Liver (tissue), 9 donors: ENCODE measurements around the gene KCNK3. TPM values are rescaled to one million over a fixed set of nuclear protein-coding genes. Genes with fewer than 3 reads are reported as not detected.

Experiments used
- DNase-seq: peaks from one replicate; pipeline ENCODE4 v3.0.0-alpha.2; 2017; ENCODE audit warnings: low spot score
- H3K27ac ChIP-seq, 2 donors: one replicate each; pipeline ENCODE4 v1.7.0; 2013; ENCODE audit warnings: inconsistent platforms in 2 of 2, low read length in 2 of 2, control low read depth in 1 of 2, low read depth in 1 of 2, mild to moderate bottlenecking in 1 of 2
- H3K27me3 ChIP-seq, 4 donors: one replicate each; pipeline versions ENCODE4 v1.6.1 to v1.7.0; 2013; ENCODE audit warnings: low read length in 3 of 4, inconsistent platforms in 1 of 4, mild to moderate bottlenecking in 1 of 4, moderate library complexity in 1 of 4; ENCODE audit not compliant: control insufficient read depth in 4 of 4, insufficient read depth in 4 of 4
- H3K36me3 ChIP-seq, 4 donors: one replicate each; pipeline versions ENCODE4 v1.6.1 to v1.7.0; 2013; ENCODE audit warnings: low read length in 3 of 4, mild to moderate bottlenecking in 3 of 4, low read depth in 1 of 4, moderate library complexity in 1 of 4; ENCODE audit not compliant: control insufficient read depth in 4 of 4, insufficient read depth in 3 of 4
- H3K4me1 ChIP-seq, 4 donors: one replicate each; pipeline versions ENCODE4 v1.6.1 to v1.7.0; 2013; ENCODE audit warnings: low read length in 3 of 4, mild to moderate bottlenecking in 3 of 4, moderate library complexity in 1 of 4; ENCODE audit not compliant: control insufficient read depth in 4 of 4, insufficient read depth in 4 of 4
- H3K4me3 ChIP-seq, 3 donors: one replicate each; pipeline versions ENCODE4 v1.6.1 to v1.7.0; 2013; ENCODE audit warnings: low read length in 3 of 3, control low read depth in 1 of 3, low read depth in 1 of 3, mild to moderate bottlenecking in 1 of 3
- H3K9ac ChIP-seq, 2 donors: one replicate each; pipeline ENCODE4 v1.7.0; 2013; ENCODE audit warnings: low read length in 2 of 2, mild to moderate bottlenecking in 2 of 2, moderate library complexity in 2 of 2, control low read depth in 1 of 2, low read depth in 1 of 2
- H3K9me3 ChIP-seq, 4 donors: one replicate each; pipeline versions ENCODE4 v1.6.1 to v1.7.0; 2013; ENCODE audit warnings: low read length in 3 of 4; ENCODE audit not compliant: control insufficient read depth in 4 of 4
- EGR1 ChIP-seq, 2 donors: IDR thresholded peaks; 2 replicates each; pipeline ENCODE4 v1.6.1; 2016 to 2018; ENCODE audit warnings: antibody characterized with exemption in 2 of 2, low read depth in 2 of 2
- FOXA1 ChIP-seq: IDR thresholded peaks from 2 replicates; pipeline ENCODE4 v1.6.1; 2016; ENCODE audit warnings: antibody characterized with exemption
- FOXA2 ChIP-seq: IDR thresholded peaks from 2 replicates; pipeline ENCODE4 v1.6.1; 2016; ENCODE audit warnings: antibody characterized with exemption
- GABPA ChIP-seq, 2 donors: IDR thresholded peaks in 1 of 2; conservative IDR thresholded peaks in 1 of 2; 2 replicates each; pipeline ENCODE4 v1.6.1; 2016; ENCODE audit warnings: antibody characterized with exemption in 2 of 2, mild to moderate bottlenecking in 1 of 2, moderate library complexity in 1 of 2
- HNF4A ChIP-seq, 2 donors: conservative IDR thresholded peaks; 2 replicates each; pipeline ENCODE4 v1.6.1; 2016; ENCODE audit warnings: antibody characterized with exemption in 2 of 2, mild to moderate bottlenecking in 2 of 2
- HNF4G ChIP-seq: IDR thresholded peaks from 2 replicates; pipeline ENCODE4 v1.6.1; 2016; ENCODE audit warnings: antibody characterized with exemption
- JUND ChIP-seq, 2 donors: IDR thresholded peaks; 2 replicates each; pipeline ENCODE4 v1.6.1; 2016; ENCODE audit warnings: antibody characterized with exemption in 2 of 2
- NR2F2 ChIP-seq: IDR thresholded peaks from 2 replicates; pipeline ENCODE4 v1.6.1; 2016; ENCODE audit warnings: antibody characterized with exemption
- RAD21 ChIP-seq, 2 donors: IDR thresholded peaks; 2 replicates each; pipeline ENCODE4 v1.6.1; 2016; ENCODE audit warnings: antibody characterized with exemption in 2 of 2, mild to moderate bottlenecking in 2 of 2
- RXRA ChIP-seq, 2 donors: IDR thresholded peaks; 2 replicates each; pipeline ENCODE4 v1.6.1; 2017 to 2018; ENCODE audit warnings: antibody characterized with exemption in 2 of 2, mild to moderate bottlenecking in 1 of 2
- SP1 ChIP-seq: IDR thresholded peaks from 2 replicates; pipeline ENCODE4 v1.6.1; 2018; ENCODE audit warnings: antibody characterized with exemption, mild to moderate bottlenecking
- TAF1 ChIP-seq: conservative IDR thresholded peaks from 2 replicates; pipeline ENCODE4 v1.6.1; 2016; ENCODE audit warnings: antibody characterized with exemption, mild to moderate bottlenecking
- YY1 ChIP-seq: IDR thresholded peaks from 2 replicates; pipeline ENCODE4 v1.6.1; 2016; ENCODE audit warnings: antibody characterized with exemption, mild to moderate bottlenecking
- WGBS: extraction: QIAGEN DNeasy Blood & Tissue Kit; methylation state at CpG from one replicate; pipeline ENCODE4 v1.1.7; 2013; 5-methylcytosine and 5-hydroxymethylcytosine counted together
- polyA plus RNA-seq, 2 donors: library from polyadenylated mRNA; stranded (reverse) in 1 of 2; unstranded in 1 of 2; fragments of 200-250 nt in 1 of 2; fragments of >200 nt in 1 of 2; fragmentation: Nextera tagmentation in 1 of 2; extraction: Ambion mirVana in 1 of 2; gene quantifications; one replicate each; pipeline versions ENCODE4 v1.2.1 to v1.2.3, GENCODE V29; 2013 to 2015
- total RNA-seq, 2 donors: library from RNA; depleted of rRNA; stranded (reverse); fragments of >200 nt; gene quantifications; one replicate each; pipeline ENCODE4 v1.2.3, GENCODE V29; 2014
- TF ChIP-seq, protein P1 (sequence below): IDR thresholded peaks from 2 replicates; pipeline ENCODE4 v1.6.1; 2016; ENCODE audit warnings: antibody characterized with exemption
- TF ChIP-seq, protein P2 (sequence below): IDR thresholded peaks from 2 replicates; pipeline ENCODE4 v1.6.1; 2016; ENCODE audit warnings: antibody characterized with exemption, mild to moderate bottlenecking
- TF ChIP-seq, protein P3 (sequence below): IDR thresholded peaks from 2 replicates; pipeline ENCODE4 v1.6.1; 2016; ENCODE audit warnings: antibody characterized with exemption
- TF ChIP-seq, protein P4 (sequence below): fragments of 150-350 bp; IDR thresholded peaks from 2 replicates; pipeline ENCODE4 v1.5.1; 2017; ENCODE audit warnings: improper control_type of control experiment, low read depth, low read length; ENCODE audit not compliant: missing input control
- donor health status: healthy.
- donor health status: healthy.
- donor health status: healthy.
- donor health status: healthy.
- donor health status: healthy.

Gene KCNK3
- total and polyA plus RNA-seq, 4 donors, result 0.78 to 6.6 (median 2.6) TPM; not detected in 1

DNA sequence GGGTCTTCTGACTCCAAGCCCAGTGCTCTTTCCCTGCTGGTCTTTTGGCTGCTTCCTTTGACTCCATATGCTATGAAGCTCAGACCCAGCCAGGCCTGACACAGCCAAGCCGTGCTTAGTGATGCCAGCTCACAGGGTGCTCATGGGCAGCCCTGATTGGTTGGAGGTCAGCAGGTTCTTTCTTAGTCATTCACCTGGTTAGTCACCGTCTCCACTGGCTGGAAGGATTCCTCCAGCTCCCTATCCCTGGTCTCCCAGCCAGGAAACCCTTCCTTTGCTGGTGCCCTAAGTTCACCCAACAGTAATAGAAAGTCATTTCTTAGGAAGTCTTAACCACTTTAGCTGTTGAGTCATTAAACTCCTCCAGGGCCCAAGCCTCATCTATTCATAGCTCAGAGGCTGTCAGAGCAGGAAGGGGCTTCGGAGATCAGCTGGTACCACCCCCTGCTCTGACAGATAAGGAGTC, 3.9 kb downstream of the KCNK3 start:
- peaks cover 0 to 15% (median 9%) of the 10 kb centered on the region in 4 donors for H3K27me3 ChIP-seq
- peaks cover 2 to 9% (median 5%) of the 10 kb centered on the region in 4 donors for H3K4me1 ChIP-seq
- H3K27ac ChIP-seq, result no peak overlapping the region
- no peaks in the 10 kb centered on the region for H3K9me3 ChIP-seq
- H3K36me3 ChIP-seq, result no peaks in the 10 kb centered on the region
- H3K9ac ChIP-seq, result no peak overlapping the region
- no peak overlapping the region for H3K4me3 ChIP-seq
- TF ChIP-seq SP1 (no peak), FOXA2 (no peak), YY1 (no peak), NR2F2 (no peak), JUND (IDR thresholded peaks at IDR 0.05) (no peak), EGR1 (IDR thresholded peaks at IDR 0.05; ENCODE audit: low read depth in 2 of 2) (no peak), HNF4G (no peak), RXRA (IDR thresholded peaks at IDR 0.05) (no peak), TAF1 (no peak), GABPA (IDR thresholded peaks at IDR 0.05 in 1 of 2, conservative IDR thresholded peaks at IDR 0.05 in 1 of 2) (no peak), RAD21 (IDR thresholded peaks at IDR 0.05) (no peak)
- TF ChIP-seq, protein P1, sequence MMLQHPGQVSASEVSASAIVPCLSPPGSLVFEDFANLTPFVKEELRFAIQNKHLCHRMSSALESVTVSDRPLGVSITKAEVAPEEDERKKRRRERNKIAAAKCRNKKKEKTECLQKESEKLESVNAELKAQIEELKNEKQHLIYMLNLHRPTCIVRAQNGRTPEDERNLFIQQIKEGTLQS, result no peak
- TF ChIP-seq, protein P2, sequence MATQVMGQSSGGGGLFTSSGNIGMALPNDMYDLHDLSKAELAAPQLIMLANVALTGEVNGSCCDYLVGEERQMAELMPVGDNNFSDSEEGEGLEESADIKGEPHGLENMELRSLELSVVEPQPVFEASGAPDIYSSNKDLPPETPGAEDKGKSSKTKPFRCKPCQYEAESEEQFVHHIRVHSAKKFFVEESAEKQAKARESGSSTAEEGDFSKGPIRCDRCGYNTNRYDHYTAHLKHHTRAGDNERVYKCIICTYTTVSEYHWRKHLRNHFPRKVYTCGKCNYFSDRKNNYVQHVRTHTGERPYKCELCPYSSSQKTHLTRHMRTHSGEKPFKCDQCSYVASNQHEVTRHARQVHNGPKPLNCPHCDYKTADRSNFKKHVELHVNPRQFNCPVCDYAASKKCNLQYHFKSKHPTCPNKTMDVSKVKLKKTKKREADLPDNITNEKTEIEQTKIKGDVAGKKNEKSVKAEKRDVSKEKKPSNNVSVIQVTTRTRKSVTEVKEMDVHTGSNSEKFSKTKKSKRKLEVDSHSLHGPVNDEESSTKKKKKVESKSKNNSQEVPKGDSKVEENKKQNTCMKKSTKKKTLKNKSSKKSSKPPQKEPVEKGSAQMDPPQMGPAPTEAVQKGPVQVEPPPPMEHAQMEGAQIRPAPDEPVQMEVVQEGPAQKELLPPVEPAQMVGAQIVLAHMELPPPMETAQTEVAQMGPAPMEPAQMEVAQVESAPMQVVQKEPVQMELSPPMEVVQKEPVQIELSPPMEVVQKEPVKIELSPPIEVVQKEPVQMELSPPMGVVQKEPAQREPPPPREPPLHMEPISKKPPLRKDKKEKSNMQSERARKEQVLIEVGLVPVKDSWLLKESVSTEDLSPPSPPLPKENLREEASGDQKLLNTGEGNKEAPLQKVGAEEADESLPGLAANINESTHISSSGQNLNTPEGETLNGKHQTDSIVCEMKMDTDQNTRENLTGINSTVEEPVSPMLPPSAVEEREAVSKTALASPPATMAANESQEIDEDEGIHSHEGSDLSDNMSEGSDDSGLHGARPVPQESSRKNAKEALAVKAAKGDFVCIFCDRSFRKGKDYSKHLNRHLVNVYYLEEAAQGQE, result no peak
- TF ChIP-seq, protein P3, sequence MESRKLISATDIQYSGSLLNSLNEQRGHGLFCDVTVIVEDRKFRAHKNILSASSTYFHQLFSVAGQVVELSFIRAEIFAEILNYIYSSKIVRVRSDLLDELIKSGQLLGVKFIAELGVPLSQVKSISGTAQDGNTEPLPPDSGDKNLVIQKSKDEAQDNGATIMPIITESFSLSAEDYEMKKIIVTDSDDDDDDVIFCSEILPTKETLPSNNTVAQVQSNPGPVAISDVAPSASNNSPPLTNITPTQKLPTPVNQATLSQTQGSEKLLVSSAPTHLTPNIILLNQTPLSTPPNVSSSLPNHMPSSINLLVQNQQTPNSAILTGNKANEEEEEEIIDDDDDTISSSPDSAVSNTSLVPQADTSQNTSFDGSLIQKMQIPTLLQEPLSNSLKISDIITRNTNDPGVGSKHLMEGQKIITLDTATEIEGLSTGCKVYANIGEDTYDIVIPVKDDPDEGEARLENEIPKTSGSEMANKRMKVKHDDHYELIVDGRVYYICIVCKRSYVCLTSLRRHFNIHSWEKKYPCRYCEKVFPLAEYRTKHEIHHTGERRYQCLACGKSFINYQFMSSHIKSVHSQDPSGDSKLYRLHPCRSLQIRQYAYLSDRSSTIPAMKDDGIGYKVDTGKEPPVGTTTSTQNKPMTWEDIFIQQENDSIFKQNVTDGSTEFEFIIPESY, result no peak
- TF ChIP-seq, protein P4, sequence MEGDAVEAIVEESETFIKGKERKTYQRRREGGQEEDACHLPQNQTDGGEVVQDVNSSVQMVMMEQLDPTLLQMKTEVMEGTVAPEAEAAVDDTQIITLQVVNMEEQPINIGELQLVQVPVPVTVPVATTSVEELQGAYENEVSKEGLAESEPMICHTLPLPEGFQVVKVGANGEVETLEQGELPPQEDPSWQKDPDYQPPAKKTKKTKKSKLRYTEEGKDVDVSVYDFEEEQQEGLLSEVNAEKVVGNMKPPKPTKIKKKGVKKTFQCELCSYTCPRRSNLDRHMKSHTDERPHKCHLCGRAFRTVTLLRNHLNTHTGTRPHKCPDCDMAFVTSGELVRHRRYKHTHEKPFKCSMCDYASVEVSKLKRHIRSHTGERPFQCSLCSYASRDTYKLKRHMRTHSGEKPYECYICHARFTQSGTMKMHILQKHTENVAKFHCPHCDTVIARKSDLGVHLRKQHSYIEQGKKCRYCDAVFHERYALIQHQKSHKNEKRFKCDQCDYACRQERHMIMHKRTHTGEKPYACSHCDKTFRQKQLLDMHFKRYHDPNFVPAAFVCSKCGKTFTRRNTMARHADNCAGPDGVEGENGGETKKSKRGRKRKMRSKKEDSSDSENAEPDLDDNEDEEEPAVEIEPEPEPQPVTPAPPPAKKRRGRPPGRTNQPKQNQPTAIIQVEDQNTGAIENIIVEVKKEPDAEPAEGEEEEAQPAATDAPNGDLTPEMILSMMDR, result no peak
- WGBS, result 41% methylated on average over 3 of the region's 3 CpGs
- DNase-seq, result no peak

DNA sequence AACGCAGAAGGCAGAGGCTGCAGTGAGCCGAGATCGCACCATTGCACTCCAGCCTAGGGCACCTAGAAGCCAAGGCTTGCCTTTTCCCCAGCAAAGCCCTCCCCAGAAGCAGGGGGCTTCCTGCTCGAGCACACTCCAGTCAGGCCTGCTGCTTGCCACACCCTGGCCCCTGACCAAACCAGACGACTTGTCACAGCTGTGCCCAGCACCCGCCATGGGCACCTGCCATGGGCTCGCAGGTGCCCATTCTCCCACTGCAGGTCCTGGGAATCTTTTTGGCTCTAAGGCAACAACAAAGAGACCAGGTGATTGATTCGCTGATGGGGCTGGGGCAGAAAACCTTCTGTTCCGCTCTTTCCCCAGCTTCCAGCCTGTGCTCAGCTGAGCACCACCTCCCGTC, 4.9 kb downstream of the KCNK3 start:
- no peak overlapping the region for H3K9ac ChIP-seq
- H3K36me3 ChIP-seq, result no peaks in the 10 kb centered on the region
- no peak overlapping the region for H3K4me3 ChIP-seq
- H3K4me1 ChIP-seq, result peaks cover 2 to 9% (median 4%) of the 10 kb centered on the region in 4 donors
- H3K27ac ChIP-seq, result no peak overlapping the region
- no peak for TF ChIP-seq FOXA1
- no peak for TF ChIP-seq HNF4G
- TF ChIP-seq, protein P3, result no peak
- TF ChIP-seq TAF1, result no peak
- TF ChIP-seq, protein P1, result no peak
- TF ChIP-seq RXRA (IDR thresholded peaks at IDR 0.05), result no peak
- no peak for TF ChIP-seq EGR1 (IDR thresholded peaks at IDR 0.05; ENCODE audit: low read depth in 2 of 2)
- no peak for TF ChIP-seq HNF4A (conservative IDR thresholded peaks at IDR 0.05)
- WGBS, result 84% methylated on average over 10 of the region's 10 CpGs
- H3K9me3 ChIP-seq, result no peaks in the 10 kb centered on the region
- DNase-seq, result no peak
- peaks cover 0 to 15% (median 9%) of the 10 kb centered on the region in 4 donors for H3K27me3 ChIP-seq
